GM10248 (cell line): ENCODE data around the gene CDAN1.

Experiments
- CTCF ChIA-PET: fragments of 300-600 bp; sonication (Branson Sonifier 250); formaldehyde crosslinking; extraction: SDS; loops from one replicate; lab custom pipeline; 2021; ENCODE audit warnings: antibody characterized with exemption; lab: Yijun Ruan, JAX
- POLR2A ChIA-PET: fragments of 350-650 bp; sonication (Branson Sonifier 250); formaldehyde crosslinking; extraction: SDS; loops from one replicate; lab custom pipeline; 2020; ENCODE audit warnings: antibody characterized with exemption; lab: Yijun Ruan, JAX
- DNase-seq: peaks from one replicate; pipeline ENCODE4 v3.0.0; 2012; ENCODE audit errors: extremely low spot score
- TF ChIP-seq, protein P1 (sequence below): IDR thresholded peaks from 2 replicates; pipeline ENCODE4 v1.5.1; 2012; ENCODE audit warnings: mild to moderate bottlenecking, low read depth; ENCODE audit errors: extremely low read depth, missing control alignments, control extremely low read depth

Gene CDAN1

DNA sequence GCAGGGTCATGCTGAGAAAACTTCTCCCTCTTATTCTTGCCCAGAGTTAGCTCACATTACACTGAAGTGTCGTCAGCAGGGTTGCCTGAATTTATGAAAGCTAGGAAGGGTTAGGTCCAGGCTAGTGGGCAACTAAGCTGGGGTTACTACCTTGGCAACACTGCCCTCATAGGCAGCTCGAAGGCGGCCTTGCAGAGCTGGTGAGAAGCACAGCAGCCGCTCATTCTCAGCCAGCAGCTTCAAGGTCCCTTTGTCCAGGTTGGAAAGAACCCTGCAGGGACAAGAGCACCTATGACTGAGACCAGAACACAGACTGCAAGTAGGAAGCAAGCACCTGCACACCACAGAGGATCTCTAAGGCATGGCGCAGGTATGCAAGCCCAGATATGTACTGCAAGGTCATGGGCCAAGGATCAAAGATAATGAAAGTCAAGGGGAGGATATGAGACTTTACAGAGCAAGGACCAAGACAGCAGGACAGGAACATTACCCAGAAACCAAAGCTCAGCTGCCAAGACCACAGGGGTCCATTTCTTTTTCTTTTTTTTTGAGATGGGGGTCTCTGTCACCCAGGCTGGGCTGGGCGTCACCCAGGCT is 2.8 kb downstream of the CDAN1 start:
- ChIA-PET POLR2A (no interaction called here), CTCF (interaction anchor here (1.3 to 1.9 kb wide), 3 partner anchors 22 to 551 kb away, joined by 3 to 6 read pairs (median 4); no protein-coding TSS in a partner anchor)
- TF ChIP-seq, protein P1, sequence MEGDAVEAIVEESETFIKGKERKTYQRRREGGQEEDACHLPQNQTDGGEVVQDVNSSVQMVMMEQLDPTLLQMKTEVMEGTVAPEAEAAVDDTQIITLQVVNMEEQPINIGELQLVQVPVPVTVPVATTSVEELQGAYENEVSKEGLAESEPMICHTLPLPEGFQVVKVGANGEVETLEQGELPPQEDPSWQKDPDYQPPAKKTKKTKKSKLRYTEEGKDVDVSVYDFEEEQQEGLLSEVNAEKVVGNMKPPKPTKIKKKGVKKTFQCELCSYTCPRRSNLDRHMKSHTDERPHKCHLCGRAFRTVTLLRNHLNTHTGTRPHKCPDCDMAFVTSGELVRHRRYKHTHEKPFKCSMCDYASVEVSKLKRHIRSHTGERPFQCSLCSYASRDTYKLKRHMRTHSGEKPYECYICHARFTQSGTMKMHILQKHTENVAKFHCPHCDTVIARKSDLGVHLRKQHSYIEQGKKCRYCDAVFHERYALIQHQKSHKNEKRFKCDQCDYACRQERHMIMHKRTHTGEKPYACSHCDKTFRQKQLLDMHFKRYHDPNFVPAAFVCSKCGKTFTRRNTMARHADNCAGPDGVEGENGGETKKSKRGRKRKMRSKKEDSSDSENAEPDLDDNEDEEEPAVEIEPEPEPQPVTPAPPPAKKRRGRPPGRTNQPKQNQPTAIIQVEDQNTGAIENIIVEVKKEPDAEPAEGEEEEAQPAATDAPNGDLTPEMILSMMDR = no peak

DNA sequence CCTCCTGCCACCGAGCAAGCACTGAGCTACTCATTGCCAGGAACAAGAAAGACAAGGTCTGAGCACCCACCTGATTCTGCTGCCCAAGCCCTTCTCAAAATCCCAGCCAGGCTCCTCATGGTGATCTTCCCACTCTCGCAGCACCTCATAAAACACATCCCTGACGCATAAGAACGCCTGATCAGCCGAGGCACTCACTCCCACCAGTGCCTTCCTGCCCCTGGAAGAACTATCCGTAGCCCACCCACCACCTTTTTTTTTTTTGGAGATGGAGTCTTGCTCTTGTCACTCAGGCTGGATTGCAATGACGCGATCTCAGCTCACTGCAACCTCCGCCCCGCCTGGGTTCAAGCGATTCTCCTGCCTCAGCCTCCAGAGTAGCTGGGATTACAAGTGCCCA is 3.9 kb downstream of the CDAN1 start:
- DNase-seq = no peak
- CTCF ChIA-PET = interaction anchor here (1.5 to 1.9 kb wide), 3 partner anchors 11 to 553 kb away, joined by 4 to 6 read pairs (median 4); no protein-coding TSS in a partner anchor
- TF ChIP-seq, protein P1 = no peak
- POLR2A ChIA-PET = interaction anchor here (0.6 to 1.0 kb wide), 2 partner anchors 57 to 158 kb away, joined by 4 read pairs; partner anchors contain the start of gene STARD9

More for the DNA sequence above, 2.8 kb downstream of the CDAN1 start:
- DNase-seq = peak; percentile 47

DNA sequence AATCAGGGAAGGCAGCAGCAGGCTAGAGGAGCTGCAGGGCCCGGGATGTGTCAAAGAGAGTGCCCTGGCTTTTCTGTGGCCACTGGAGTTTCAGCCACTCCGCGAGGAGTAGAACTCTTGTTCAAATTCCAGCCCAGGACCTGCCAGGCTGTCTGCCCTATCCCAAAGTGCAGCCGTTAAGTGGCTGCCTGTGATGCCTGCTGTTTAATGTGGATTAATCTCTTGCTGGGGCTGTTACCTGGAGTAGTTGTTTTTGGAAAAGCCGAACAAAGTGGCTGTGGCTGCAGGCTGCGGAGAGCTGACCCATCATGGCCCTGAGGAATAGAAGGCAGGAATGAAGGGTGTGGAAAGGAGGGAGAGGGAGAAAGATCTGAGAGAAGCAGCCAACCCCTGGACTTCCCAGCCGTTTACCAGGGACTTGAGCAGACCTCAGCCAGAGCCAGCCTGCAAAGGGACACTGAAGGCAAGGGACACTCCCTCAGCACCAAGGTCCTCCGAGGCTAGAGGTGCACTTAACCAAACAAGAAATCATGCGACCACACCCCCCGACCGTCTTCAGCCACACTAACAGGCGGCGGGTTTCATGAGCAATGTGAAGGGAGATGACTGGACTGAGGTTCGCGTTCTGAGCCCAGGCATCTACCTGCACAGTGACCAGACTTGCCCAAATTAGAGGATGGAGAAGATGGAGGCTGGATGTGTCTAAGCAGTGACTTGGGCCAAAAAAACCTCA is 4.7 kb downstream of the CDAN1 start:
- POLR2A ChIA-PET = interaction anchor here (1.0 kb wide), 1 partner anchor 157 kb away, joined by 4 read pairs; the partner anchor contains the start of gene STARD9

GRCh38 chr15:42731461-42731860 is 5.5 kb downstream of the CDAN1 start:
- no peak for DNase-seq
- CTCF ChIA-PET = interaction anchor here (0.5 to 1.2 kb wide), 2 partner anchors 20 to 195 kb away, joined by 3 read pairs; no protein-coding TSS in a partner anchor
- POLR2A ChIA-PET = no interaction called here
- TF ChIP-seq, protein P1 = no peak

More for the DNA sequence above, 4.7 kb downstream of the CDAN1 start:
- no peak for DNase-seq
- CTCF ChIA-PET = interaction anchor here (1.2 to 1.9 kb wide), 4 partner anchors 10 to 553 kb away, joined by 3 to 6 read pairs (median 4); no protein-coding TSS in a partner anchor
- TF ChIP-seq, protein P1 = no peak

DNA sequence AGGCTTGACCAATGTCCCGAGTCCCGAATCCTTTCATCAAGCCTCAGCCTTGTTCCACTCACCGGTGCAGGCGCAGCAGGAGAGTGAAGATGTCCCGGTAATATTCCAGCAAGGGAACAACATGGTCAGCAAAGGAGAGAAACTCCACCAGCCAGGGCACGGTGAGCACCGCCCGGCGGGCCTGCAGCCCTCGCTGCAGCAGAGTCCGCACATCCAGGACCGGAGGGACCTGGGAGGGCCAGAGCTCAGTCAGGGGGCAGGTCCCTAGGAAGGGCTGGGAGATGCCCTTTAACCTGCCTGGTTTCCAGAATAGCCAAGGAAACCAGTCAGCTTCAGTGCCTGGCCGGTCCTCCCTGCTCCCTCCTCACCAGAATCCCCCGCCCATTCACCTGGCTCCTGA is 6.4 kb downstream of the CDAN1 start:
- DNase-seq = no peak
- POLR2A ChIA-PET = no interaction called here
- CTCF ChIA-PET = no interaction called here
- TF ChIP-seq, protein P1 = no peak

GRCh38 chr15:42730135-42730534 is 6.8 kb downstream of the CDAN1 start:
- CTCF ChIA-PET = no interaction called here
- DNase-seq = no peak

More at GRCh38 chr15:42730135-42730534, 6.8 kb downstream of the CDAN1 start:
- TF ChIP-seq, protein P1 = no peak
- POLR2A ChIA-PET = no interaction called here
